C4-2B (cell line): ENCODE data around the gene PCNX1.

Source experiments
- CTCF ChIP-seq: fragments of 450-650 bp; conservative IDR thresholded peaks from 2 replicates; pipeline ENCODE4 v1.5.1; 2017; ENCODE audit warnings: mild to moderate bottlenecking
- ZFX ChIP-seq: fragments of 450-650 bp; IDR thresholded peaks from 2 replicates; pipeline ENCODE4 v1.6.1; 2017

- TF ChIP-seq CTCF: no peak
- TF ChIP-seq ZFX: no peak
Measured at GRCh38 chr14:70935135-70935534, 27.9 kb downstream of the PCNX1 start.
